ENCODE data around the gene DENND1B. TPM values are rescaled to one million over a fixed set of nuclear protein-coding genes. Genes with fewer than 3 reads are reported as not detected.

Gene DENND1B
- total and polyA plus RNA-seq, 9 of the 15 experiments (the other 6 are each of a cell fraction or from before 2014, with no cell fraction given), result 2.1 to 12.1 (median 7.5) TPM

- FAIRE-seq (no peak), DNase-seq (ENCODE audit: extremely low read depth in 1 of 4, low spot score in 3 of 4) (no peak), ATAC-seq (no peak)
- no peak for TF ChIP-seq ZBTB7A (IDR thresholded peaks at IDR 0.05; ENCODE audit: borderline replicate concordance, control insufficient read depth, low read depth, low read length)
- no peak for TF ChIP-seq KLF16 (IDR thresholded peaks at IDR 0.05)
- no peak for TF ChIP-seq CLOCK (CRISPR knock-in tag; IDR thresholded peaks at IDR 0.05; ENCODE audit: borderline replicate concordance)
- TF ChIP-seq SRSF1 (IDR thresholded peaks at IDR 0.05; ENCODE audit: low read depth, low read length), result no peak
- TF ChIP-seq ZBTB2 (IDR thresholded peaks at IDR 0.05), result no peak
- no peak for TF ChIP-seq MBD1 (CRISPR knock-in tag; IDR thresholded peaks at IDR 0.05)
- Histone ChIP-seq H3K27ac (ENCODE audit: extremely low read depth, low read depth, low read length) (no peak overlapping the region), H4K20me1 (replicated peaks; ENCODE audit: control insufficient read depth, insufficient read depth, low read length) (no peaks in the 10 kb centered on the region), H3K27me3 (ENCODE audit: control insufficient read depth in 2 of 2, insufficient read depth in 2 of 2, low read length in 2 of 2) (no peaks in the 10 kb centered on the region), H3K4me1 (replicated peaks in 1 of 2; ENCODE audit: control insufficient read depth in 2 of 2, insufficient read depth in 2 of 2, low read length in 2 of 2) (no peaks in the 10 kb centered on the region), H3K9me1 (ENCODE audit: control insufficient read depth, insufficient read depth, low read length) (no peaks in the 10 kb centered on the region), H3K4me2 (ENCODE audit: insufficient read depth, low read length) (no peak overlapping the region), H3K9ac (ENCODE audit: insufficient read depth in 1 of 2, low read depth in 2 of 2, low read length in 2 of 2) (no peak overlapping the region), H3K4me3 (no peak overlapping the region), H3K36me3 (ENCODE audit: control insufficient read depth, insufficient read depth, low read length) (no peaks in the 10 kb centered on the region), H3K9me3 (replicated peaks; ENCODE audit: control insufficient read depth, insufficient read depth, low read depth, low read length) (no peaks in the 10 kb centered on the region), H2AFZ (ENCODE audit: low read depth, low read length) (no peak overlapping the region), H3K79me2 (ENCODE audit: control insufficient read depth, insufficient read depth, low read length) (no peaks in the 10 kb centered on the region)
- intact Hi-C loops (cut with micrococcal nuclease) (no loop called here), in situ Hi-C loops (cut with MboI) (no loop called here)
- ChIA-PET POLR2A (no interaction called here), CTCF (ENCODE audit: low intra/inter-chr PET ratio) (no interaction called here)
- no TSS peak for BruUV-seq (replicated peaks)
These were observed 312.1 kb downstream of the DENND1B start for GRCh38 chr1:197463142-197463541.
